ENCODE results near the gene C1QTNF6.

C1QTNF6 gene

GRCh38 chr22:37181681-37182080, 6.4 kb downstream of the C1QTNF6 start:
- H3K4me3 ChIP-seq (ENCODE audit: low read length): no peak overlapping the region
- no peak for DNase-seq (ENCODE audit: low read depth)
- no peak for TF ChIP-seq CTCF (conservative IDR thresholded peaks at IDR 0.05; ENCODE audit: low read length)

GRCh38 chr22:37180531-37181231, 7.4 kb downstream of the C1QTNF6 start:
- no peak overlapping the region for H3K4me3 ChIP-seq (ENCODE audit: low read length)
- TF ChIP-seq CTCF (conservative IDR thresholded peaks at IDR 0.05; ENCODE audit: low read length): no peak
- no peak for DNase-seq (ENCODE audit: low read depth)

GRCh38 chr22:37179622-37180420, 8.2 kb downstream of the C1QTNF6 start:
- no peak overlapping the region for H3K4me3 ChIP-seq (ENCODE audit: low read length)
- no peak for TF ChIP-seq CTCF (conservative IDR thresholded peaks at IDR 0.05; ENCODE audit: low read length)

GRCh38 chr22:37179126-37179470, 8.9 kb downstream of the C1QTNF6 start:
- DNase-seq (ENCODE audit: low read depth): no peak
- TF ChIP-seq CTCF (conservative IDR thresholded peaks at IDR 0.05; ENCODE audit: low read length): no peak

More at GRCh38 chr22:37179622-37180420, 8.2 kb downstream of the C1QTNF6 start:
- DNase-seq (ENCODE audit: low read depth): no peak

GRCh38 chr22:37178350-37179125, 9.5 kb downstream of the C1QTNF6 start:
- no peak for TF ChIP-seq CTCF (conservative IDR thresholded peaks at IDR 0.05; ENCODE audit: low read length)
- no peak for DNase-seq (ENCODE audit: low read depth)
- no peak overlapping the region for H3K4me3 ChIP-seq (ENCODE audit: low read length)

More at GRCh38 chr22:37179126-37179470, 8.9 kb downstream of the C1QTNF6 start:
- no peak overlapping the region for H3K4me3 ChIP-seq (ENCODE audit: low read length)

GRCh38 chr22:37177755-37178154, 10.3 kb downstream of the C1QTNF6 start:
- no peak overlapping the region for H3K4me3 ChIP-seq (ENCODE audit: low read length)
- TF ChIP-seq CTCF (conservative IDR thresholded peaks at IDR 0.05; ENCODE audit: low read length): no peak
- DNase-seq (ENCODE audit: low read depth): no peak
